OCI-LY7 (cell line): ENCODE measurements around the gene ABCA7.

Source experiments
- EZH2phosphoT487 ChIP-seq: fragments of 200-600 bp; sonication (generic); IDR thresholded peaks from 2 replicates; pipeline ENCODE4 v1.6.1; 2018; ENCODE audit warnings: low read depth, borderline replicate concordance, mild to moderate bottlenecking, mixed run types, antibody characterized with exemption, low read length, moderate library complexity, mixed read lengths
- TF ChIP-seq, protein P1 (sequence below): fragments of 200-600 bp; sonication (generic); conservative IDR thresholded peaks from 2 replicates; pipeline ENCODE4 v1.5.1; 2014; ENCODE audit warnings: mild to moderate bottlenecking, antibody characterized with exemption, low read length, moderate library complexity, mixed read lengths

- TF ChIP-seq, protein P1, sequence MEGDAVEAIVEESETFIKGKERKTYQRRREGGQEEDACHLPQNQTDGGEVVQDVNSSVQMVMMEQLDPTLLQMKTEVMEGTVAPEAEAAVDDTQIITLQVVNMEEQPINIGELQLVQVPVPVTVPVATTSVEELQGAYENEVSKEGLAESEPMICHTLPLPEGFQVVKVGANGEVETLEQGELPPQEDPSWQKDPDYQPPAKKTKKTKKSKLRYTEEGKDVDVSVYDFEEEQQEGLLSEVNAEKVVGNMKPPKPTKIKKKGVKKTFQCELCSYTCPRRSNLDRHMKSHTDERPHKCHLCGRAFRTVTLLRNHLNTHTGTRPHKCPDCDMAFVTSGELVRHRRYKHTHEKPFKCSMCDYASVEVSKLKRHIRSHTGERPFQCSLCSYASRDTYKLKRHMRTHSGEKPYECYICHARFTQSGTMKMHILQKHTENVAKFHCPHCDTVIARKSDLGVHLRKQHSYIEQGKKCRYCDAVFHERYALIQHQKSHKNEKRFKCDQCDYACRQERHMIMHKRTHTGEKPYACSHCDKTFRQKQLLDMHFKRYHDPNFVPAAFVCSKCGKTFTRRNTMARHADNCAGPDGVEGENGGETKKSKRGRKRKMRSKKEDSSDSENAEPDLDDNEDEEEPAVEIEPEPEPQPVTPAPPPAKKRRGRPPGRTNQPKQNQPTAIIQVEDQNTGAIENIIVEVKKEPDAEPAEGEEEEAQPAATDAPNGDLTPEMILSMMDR: no peak
- TF ChIP-seq EZH2phosphoT487: no peak
These were observed 19.0 kb upstream of the ABCA7 start, which contains the start of gene TMEM259 for GRCh38 chr19:1020868-1021425.
